NCI-H146 treated with DMSO at 0.1 percent for 48 hours (cell line): ENCODE data around the gene FOXP1.

Experiments used
- DNase-seq: peaks from one replicate; lab custom pipeline; 2025; ENCODE audit not compliant: unreplicated experiment; lab: John Stamatoyannopoulos, UW

Gene FOXP1

GRCh38 chr3:71565976-71566375, 17.6 kb downstream of the FOXP1 start:
- DNase-seq, result no peak

DNA sequence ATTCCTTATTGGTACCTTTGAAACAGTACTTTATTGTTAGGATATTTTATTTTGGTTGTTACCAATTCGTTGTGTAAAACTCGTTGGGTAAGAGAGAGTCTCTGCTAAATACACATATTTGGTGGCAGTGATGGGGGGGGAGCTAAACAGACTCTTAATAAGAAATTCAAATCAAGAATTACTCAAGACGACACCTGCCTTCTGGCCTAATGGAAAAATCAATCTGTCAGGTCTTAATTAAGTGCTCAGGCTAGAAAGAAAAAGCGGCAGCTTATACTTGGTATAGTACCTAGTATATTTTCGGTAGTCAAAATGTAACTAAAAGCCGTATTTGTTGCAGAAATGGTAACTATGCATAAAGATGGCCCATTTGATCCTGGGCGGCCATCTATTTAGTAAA, 18.2 kb downstream of the FOXP1 start:
- DNase-seq, result no peak

- DNase-seq, result no peak
Measured at GRCh38 chr3:71564361-71564760, 19.2 kb downstream of the FOXP1 start.

GRCh38 chr3:71563827-71564226, 19.7 kb downstream of the FOXP1 start:
- no peak for DNase-seq

DNA sequence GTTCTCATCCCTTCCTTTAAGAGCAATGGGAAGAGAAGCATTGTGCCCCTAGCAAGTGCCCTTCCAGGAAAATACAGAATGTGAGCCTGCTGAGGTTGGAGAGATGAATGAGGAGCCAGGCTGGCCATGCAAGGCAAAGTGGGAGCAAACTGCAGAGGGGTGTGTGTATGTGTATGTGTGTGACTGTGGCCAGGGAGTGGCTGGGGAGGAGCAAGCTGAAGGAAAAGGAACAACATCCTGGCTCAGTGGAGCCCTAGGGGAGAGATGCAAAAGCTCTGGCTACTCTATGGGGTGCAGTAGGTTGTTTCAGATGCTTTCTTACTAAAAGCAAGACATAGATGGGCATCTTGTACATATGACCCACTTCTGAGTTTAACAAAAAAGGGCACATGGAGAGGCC, 20.6 kb downstream of the FOXP1 start:
- DNase-seq, result no peak

DNA sequence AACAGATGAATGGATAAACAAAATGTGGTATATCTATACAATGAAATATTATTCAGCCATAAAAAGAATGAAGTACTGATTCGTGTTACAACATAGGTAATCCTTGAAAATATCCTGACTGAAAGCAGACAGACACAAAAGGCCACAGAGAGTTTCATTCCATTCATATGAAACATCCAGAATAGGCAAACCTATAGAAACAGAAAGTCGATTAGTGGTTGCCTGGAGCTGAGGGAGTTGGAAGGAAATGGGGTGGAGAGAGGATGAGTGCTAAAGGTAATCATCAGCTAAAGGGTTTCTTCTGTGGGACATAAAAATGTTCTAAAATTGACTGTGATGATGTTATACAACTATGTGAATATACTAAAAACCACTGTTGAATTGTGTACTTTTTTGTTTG, 22.9 kb downstream of the FOXP1 start:
- no peak for DNase-seq

DNA sequence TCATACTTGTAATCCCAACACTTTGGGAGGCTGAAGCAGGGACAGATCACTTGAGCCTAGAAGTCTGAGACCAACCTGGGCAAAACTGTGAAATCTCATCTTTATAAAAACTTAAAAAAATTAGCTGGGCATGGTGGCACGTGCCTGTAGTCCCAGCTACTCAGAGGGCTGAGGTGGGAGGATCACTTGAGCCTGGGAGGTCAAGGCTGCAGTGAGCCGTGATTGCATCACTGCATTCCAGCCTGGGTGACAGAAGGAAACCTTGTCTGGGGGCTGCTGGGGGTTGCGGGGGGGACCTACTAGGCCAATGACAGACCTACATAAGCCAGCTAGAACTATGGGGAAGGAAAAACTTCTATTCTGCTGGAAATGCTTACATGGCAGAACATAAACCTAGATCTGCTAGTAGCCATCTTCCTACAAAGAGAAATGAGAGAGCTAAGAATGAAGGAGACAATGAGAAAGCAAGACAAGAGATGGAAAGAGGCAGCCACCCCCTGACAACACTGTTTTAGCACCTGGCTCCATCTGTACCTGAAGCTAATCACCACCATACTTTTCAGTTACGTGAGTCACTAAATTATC, 23.9 kb downstream of the FOXP1 start:
- DNase-seq, result no peak

- no peak for DNase-seq
Measured at GRCh38 chr3:71559021-71559420, 24.5 kb downstream of the FOXP1 start.

- DNase-seq, result no peak
Measured at GRCh38 chr3:71554649-71555048, 28.9 kb downstream of the FOXP1 start.

DNA sequence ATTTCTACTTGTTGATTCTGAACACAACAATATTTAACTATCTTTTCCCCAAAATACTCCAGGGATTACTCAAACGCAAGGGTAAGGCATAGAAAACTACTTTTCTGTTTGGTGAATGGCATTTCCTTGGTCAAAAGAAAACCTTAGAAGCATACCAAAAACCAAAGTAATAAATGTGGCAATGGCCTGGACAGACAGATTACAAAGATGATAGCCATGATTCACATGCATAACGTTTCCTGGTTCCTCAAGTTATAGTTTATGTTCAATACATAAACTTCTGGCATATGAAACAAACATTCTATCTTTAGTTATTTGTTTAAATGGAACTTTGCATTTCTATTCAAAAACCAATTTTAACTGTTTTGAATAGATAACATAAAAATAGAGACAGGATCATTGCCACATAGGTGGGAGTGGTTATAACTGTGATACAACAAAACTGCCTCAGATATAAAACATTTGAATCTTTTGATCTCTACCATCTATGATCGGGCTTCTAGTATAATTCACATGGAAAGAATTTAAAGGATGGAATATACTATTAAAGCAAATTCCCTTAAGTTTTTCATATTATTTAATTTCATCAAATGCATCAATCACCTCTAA, 32.1 kb downstream of the FOXP1 start:
- DNase-seq, result no peak

DNA sequence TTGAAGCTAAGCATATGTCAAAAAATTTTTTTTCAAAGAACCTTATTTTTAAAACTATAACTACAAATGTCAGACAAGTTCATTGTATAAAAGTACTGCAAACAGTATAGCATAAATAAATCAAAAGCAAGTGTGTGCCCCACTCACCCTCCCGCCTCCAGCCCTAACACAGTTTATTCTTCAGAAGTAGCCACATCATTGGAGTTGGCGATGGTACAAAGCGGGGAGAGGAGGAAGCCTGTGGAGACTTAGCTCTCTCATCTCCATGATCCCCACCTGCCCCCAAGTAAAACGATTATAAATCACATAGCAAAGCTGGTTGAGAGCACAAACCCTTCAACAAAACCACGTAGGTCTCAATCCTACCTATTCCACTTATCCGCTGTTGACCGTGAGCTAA, 33.6 kb downstream of the FOXP1 start:
- DNase-seq, result no peak

DNA sequence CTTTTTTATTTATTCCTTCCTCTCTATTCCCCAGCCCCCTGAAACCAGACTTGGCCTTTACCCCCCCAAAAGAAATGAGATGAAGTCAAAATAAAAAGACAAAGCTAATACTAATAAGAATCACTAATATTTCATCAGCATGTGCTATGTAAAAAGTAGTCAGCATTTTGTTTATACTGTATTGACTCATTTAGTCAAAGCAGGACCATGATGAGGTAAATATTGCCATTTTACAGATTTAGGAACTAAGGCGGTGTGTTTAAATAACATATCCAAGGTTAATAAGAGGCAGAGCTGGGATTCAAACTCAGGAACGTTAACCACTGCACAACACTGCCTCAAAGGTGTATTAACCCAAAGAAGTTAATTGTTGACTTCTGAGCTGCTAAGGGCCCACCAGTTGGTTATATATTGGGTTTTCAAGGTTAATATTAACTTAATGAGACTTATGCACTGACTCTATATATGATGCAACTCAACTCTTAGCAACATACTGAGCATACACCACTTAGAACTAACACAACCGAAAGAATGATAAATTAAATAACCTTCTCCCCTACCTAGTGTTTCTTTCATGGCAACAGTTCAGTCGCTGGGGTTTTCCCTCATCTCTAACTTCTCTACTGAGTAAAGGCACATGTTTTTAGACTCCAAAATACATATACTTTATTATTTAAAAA, 34.7 kb downstream of the FOXP1 start:
- DNase-seq, result no peak

- no peak for DNase-seq
Measured at GRCh38 chr3:71547249-71548198, 36.0 kb downstream of the FOXP1 start.

GRCh38 chr3:71546821-71547220, 36.7 kb downstream of the FOXP1 start:
- no peak for DNase-seq

- DNase-seq, result no peak
Measured at GRCh38 chr3:71545330-71545729, 38.2 kb downstream of the FOXP1 start.

DNA sequence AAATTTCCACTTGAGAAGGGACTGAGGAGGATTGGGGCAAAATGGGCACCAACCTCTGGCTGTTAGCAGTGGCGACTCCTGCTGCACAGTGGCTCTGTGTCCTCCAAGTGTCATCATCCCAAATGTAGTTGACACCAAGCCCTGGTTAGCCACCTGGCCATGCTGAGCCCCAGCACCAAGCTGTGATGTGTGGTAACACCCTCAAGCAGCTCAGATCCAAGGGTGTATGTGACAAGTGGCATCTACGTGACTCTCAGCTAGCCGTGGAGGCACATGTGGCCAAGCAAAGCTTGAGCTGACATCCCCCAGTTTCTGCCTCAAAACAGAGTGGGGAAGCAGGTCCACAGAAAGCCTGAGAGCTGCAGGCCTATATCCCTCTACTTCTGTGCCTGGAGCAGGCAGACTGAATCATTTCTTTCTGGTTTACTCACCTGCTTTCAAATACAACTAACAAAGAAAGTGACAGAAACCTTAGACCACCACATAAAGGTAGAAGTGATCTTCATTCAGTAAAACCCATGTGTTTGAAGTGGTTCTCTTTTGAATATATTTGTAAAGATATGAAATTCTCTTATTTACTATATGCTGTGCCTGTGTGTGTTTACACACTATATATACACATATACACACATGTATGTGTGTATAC, 40.0 kb downstream of the FOXP1 start:
- DNase-seq, result no peak

- no peak for DNase-seq
Measured at GRCh38 chr3:71542521-71543370, 40.8 kb downstream of the FOXP1 start.

DNA sequence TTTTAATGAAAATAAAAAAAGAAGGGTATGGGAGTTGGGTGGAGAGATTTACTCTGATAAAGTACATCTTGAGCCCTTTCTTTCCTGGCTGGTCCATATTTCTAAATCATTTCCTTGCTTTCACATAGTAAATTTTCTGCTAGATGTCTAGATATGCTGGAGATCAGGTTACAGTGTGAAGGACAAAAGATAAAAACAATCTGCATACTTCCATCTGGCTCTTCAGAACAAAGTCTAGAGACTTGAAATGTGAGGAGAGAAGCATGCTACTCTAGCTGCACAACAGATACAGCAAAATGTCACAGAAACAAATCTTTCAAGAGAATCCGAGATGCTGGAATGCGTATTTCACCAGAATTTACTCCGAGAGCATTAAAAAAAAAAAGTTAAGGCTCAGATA, 42.2 kb downstream of the FOXP1 start:
- no peak for DNase-seq

DNA sequence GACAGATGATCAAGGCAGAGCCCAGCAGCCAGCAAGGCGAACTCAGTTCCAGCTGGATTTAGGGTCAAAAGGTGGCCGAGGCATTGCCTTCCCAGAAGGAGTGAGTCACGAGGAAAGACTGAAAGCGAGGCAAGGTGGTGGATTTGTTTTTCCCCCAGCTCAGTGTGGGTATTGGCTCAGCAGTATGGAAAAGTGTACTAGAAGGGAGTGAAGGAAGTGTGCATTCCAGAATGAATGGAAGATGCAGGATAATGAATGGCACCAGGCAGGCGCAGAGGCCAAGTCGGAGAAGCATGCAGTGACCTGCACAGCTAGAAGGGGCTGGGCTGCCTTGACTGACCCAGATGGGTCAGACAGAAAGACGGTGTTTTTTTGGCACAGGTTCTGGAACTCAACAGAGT, 46.3 kb downstream of the FOXP1 start:
- DNase-seq, result no peak

- DNase-seq, result no peak
Measured at GRCh38 chr3:71536376-71536965, 47.1 kb downstream of the FOXP1 start.
